Non-pigmented ciliary epithelial cell (primary cell): Measurements from ENCODE around the gene WDR64.
"Not testable (repeated sequence)": the region's sequence is repeated elsewhere in the genome, so short reads cannot be mapped to it uniquely, and the experiment has no call there.

Source experiments
- DNase-seq: peaks from one replicate; pipeline ENCODE4 v3.0.0-alpha.2; 2010; ENCODE audit warnings: low read depth

The WDR64 gene

DNA sequence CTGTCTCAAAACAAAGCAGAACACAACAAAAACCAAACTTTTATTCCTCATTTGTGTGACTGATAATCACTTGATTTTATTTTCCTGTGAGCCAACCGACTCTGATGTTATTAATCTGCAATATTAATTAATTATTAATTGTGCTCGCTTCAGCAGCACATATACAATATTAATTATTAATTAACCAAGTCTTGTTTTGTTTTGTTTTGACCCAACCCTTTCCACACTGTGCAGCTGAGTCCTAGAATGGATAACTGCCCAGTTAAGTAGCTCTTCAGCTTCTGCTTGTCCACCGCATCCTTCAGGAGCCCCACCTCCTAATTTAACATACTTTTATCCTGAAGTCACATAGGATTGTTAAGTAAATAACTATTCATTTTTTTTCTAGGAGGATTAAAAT is 148.6 kb downstream of the WDR64 start:
- no peak for DNase-seq

DNA sequence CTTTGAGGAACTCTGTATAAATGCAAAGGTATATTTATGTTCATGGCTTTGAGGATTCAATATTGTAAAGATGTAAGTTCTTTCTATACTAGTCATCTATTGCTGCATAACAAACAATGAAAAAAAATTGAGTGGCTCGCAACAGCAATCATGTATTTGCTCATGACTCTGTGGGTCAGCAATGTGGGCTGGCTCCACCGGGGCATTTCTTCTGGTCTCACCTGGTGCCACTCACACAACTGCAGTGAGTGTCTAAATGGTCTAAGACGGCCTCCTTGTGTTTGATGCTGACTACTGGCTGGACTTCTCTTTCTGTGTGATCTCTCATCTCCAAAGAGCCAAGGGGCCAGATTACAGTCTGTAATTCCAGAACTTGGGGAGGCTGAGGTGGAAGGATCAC is 150.8 kb downstream of the WDR64 start:
- no peak for DNase-seq

DNA sequence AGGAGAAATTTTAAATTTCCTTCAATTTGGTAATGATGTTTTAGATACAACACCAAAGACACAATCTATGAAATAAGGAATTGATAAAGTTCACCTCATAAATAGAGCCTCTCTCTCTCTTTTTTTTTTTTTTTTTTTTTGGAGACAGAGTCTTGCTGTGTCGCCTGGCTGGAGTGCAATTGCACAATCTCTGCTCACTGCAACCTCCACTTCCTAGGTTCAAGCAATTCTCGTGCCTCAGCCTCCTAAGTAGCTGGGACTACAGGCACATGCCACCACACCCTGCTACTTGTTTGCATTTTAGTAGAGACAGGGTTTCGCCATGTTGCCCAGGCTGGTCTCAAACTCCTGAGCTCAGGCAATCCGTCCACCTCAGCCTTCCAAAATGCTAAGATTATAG is 152.6 kb downstream of the WDR64 start:
- not testable (repeated sequence) for DNase-seq

DNA sequence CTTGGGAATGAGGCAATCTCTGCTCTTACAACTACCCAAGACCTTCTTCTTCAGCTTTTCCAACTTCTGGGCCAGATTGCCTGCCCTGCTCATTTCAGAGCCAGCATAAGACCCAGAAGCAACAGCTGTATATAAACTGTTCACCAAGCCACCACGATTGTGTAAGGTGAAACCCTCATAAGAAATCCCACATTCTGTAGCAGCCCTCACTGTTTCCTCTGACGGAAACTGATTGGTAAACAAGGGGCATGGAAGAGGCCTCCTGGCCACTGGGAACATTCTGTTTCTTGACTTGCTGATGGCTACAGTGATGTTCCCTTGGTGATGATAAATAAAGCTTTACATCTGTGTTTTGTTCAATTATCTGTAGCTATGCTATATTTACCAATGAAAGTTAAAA is 156.2 kb downstream of the WDR64 start:
- DNase-seq, result no peak

DNA sequence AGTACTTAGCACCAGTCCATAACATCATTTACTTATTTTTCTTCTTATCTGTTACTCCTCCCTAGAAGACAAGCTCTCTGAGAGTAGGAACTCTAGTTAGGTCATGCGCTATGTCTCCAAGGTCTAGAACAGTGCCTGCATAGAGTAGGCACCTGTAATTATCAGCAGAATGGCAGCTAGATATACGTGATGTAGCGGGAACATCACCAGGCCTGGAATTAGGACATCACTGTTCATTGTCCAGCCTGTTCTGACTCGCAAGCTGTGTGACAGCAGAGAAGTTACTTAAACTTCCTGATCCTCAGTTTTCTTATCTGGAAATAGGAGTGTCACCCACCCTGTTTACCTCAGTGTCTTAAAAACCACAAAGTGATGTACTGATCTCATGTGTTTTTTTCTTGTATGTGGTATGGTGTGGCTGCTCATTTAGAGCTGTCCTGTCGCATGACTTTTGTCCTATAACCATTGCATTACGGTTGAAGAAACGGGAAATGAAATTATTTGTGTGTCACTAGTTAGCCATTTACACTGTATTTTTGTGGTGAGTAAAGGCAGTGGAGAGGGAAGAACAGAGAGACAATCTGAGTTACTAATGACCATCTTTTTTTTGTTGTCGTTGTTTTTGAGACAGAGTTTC is 158.8 kb downstream of the WDR64 start:
- no peak for DNase-seq

DNA sequence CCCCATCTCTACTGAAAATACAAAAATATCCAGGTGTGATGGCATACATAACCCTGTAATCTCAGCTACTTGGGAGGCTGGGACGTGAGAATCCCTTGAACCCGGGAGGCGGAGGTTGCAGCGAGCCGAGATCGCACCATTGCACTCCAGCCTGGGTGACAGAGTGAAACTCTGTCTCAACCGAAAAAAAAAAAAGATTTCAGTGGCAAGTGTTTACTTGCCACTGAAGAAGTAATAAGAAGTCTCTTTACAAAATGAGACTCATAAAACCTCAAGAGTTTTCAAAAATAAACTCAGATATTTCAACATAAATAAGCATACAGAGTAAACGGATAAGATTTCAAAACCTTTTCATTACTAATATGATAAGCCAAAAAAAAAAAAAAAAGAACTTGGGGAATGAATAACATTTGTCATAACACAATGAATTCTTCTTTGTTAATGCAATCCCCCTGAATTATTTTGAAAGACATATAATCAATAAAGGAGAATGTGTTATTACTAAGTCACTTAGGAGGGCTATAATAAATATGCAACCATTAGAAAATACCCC is 161.8 kb downstream of the WDR64 start:
- DNase-seq, result no peak

DNA sequence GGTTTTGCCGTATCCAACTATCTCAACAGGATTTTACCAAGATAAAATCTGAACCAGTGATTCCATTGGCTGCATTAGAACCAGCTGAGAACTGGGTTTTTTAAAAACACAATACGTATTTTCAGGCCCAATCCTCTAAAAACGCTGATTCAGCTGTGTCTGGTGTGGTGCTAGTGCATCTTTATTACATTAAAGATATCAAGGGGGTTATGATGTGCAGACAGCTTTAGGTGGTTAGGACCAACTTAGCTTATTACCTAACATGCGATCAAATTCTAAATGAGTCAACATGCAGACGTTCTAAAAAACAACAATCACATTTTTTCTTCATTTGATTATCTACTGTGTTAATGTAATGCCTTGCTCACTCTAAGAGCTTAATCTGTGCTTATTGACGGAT is 163.9 kb downstream of the WDR64 start:
- DNase-seq, result no peak

DNA sequence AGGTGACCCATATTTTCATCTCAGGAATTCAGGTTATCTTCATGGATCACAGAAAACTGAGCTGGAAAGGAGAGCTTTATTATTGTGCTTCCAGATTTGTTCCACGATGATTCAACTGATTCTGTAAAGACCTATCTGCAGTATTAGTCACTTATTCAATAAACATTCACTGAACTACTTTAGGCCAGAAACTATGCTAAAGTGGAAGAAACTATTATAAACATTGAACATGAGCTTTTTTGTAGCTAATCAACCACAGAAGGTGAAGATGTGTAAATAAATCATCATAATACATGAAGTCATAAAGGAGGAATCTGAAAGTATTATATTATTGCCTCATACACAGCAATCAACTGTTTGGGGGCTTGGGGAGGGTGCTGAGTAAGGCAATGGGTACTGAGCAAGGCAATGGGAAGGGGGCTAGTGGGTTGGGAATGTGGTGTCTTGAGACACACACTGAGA is 165.3 kb downstream of the WDR64 start:
- DNase-seq, result peak; percentile 73

DNA sequence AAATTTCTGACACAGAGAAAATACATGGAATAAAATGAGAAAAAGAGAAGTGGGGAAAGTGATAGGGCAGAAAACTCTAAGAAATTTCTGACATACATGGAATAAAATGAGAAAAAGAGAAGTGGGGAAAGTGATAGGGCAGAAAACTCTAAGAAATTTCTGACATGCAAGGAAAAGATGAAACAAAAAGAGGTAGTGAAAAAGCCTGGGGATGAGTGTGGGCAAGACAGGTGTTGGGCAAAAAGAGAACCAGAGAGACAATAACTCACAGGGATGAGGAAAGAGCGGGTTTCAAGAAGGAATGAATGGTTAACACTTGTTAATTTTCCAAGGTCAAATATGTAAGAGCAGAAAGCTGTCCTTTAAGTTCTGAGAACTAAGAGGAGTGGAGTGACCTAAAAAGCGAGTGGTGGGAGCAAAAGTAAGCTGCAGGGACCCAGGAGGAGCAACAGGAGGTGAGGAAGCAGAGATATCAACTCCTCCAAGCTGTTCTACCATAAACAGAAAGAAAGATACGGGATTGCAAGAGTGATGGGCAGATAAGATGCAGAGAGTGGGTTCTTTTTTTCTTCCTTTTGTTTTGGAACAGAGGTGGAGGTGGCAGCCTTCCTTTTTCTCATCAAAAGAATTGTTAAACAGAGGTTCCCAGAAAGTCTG is 166.0 kb downstream of the WDR64 start:
- DNase-seq, result no peak

DNA sequence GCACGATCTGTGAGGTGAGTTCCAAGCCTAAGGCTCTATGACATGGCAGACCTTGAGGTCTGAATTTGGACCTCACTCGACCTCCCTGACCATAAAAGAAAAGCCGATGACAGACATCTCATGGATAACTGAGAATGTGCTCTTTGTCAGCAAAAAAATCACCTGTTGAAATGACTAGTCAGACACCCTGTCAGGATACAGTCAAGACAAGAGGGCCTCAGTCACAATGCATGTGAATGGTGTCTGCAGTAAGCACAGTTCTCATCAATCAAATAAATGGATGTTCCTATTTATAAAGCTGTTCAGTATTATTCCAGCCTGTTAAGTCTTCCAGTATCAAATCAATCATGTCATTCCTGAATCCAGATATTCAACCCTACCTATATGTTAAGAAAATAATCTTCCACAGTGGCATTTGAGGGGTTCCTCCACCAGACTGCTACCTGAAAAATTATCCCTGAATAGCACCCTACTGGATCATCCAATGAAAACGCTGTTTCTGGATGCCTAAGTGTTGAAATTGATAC is 167.3 kb downstream of the WDR64 start:
- no peak for DNase-seq

DNA sequence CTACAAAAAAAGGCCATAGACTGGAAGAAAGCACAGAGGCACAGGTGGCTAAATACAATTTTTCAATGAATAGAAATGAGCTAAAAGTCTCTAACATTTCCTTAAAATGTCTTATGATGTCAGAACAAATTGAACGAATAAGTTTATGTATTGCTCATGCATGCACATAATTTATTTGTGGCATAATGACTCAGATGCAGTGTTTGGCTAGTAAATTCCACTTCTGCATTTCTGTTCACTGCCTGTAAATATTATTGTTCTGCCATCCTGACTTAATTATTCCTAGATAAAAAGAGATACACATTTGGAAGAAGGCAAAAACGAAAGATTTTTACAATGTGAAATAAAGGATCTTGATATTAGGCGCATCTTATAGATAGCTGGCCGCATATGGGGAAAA is 169.3 kb downstream of the WDR64 start:
- DNase-seq, result peak; percentile 62

DNA sequence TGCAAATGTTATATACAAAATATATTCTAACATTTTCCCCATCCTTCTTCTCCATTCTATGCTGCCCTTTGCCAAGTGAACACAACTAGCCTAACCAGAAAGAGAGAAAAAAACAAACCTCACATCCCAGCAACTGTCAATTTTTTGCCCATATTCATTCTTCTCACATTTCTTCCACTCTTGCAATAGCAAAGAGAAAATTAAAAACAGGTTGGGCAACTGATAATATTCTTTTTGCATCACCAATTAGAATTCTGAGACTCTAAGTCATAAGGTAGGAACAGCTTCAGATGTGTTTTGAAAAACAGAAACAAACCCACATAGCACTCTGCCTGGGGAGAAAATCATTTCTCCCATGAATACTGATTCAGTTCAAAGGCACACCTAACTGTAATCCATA is 170.8 kb downstream of the WDR64 start:
- DNase-seq, result no peak

DNA sequence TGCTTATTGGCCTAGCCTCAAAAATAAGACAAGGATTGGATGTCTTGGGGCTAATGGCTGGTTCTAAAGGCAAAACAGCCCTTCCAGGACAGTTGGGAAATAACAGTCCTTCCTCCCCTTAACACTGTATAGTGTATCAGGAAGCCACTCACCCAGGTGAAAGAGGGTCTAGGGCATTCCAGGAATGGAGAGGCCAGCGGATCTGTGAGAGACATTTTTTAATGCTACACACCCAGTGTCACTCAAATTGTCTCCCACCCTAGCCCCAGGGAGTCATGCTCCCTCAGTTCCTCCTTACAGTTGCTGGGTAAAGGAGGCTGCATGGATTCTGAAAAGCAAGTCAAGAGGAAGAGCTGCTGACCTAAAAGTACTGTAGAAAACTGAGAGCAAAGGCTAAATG is 171.8 kb downstream of the WDR64 start:
- no peak for DNase-seq

DNA sequence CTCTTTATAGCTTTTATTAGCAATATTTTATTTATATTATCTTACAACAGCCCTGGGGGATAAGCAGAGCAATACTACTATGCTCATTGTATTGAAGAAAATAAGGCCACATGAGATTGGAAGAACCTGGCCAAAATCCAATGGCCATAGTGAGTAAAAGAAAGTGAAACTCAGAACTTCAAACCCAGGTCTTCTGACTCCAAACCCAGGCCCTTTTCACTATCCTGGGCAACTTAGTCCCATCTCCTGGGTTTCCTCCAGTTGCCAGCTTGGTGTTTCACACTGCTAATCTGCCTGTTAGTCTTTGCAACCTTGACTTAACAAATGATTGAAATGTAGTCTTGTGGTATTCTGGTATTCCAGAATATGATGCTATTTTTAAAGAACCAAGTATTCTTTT is 173.5 kb downstream of the WDR64 start:
- DNase-seq, result no peak

DNA sequence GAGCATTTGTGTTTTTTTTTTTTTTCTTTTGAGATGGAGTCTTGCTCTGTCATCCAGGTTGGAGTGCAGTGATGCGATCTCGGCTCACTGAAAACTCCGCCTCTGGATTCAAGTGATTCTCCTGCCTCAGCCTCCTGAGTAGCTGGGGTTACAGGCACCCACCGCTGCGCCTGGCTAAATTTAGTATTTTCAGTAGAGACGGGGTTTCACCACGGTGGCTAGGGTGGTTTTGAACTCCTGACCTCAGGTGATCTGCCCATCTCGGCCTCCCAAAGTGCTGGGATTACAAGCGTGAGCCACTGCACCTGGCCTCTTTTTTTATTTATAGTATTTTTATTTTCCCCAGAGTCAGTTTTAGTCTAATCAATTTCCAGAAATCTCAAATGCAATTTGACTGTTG is 174.5 kb downstream of the WDR64 start:
- not testable (repeated sequence) for DNase-seq

DNA sequence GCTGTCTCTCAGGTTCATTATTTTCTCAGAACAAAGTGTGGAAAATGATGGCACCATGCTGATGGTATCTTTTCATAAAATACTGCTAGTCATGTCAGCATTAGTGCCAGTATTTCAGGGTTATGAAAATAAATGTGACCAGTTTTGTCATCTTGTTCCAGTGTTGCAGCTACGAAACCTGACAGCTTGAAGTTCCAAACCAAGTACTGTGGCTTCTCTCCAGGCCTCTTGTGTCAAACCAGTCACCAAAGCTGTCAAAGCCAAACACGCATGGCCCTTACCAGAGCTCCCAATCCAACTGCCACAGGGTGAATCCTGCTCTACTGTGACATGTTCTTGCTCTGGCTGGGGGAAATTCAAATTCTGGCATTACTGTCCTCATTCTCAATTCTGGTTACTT is 175.2 kb downstream of the WDR64 start:
- no peak for DNase-seq

DNA sequence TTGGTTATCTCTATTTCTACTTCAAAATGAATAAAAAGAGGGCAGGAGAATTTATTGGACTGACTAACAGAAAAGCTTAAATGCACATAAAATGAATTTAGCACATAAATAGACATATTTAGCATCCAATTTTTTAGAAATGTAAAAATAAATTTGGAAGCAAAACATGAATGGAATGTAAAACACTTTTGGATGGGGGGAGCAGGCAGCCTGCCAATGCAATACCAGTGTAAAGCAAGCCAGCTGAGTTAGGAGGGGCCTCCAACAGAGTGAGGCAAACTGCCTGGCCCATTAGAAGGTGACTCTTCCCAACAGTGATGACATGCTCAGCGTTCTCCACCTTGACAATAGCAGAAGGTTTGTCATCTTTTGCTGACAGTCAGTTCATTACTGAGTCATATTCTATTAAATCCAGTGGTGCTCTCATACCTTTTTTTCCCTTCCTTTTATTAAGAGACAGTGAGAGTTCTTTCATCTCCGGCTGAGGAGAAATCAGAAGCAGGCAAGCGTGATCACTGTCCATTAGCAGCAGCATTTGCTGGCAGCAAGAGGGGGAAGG is 176.5 kb downstream of the WDR64 start:
- no peak for DNase-seq

DNA sequence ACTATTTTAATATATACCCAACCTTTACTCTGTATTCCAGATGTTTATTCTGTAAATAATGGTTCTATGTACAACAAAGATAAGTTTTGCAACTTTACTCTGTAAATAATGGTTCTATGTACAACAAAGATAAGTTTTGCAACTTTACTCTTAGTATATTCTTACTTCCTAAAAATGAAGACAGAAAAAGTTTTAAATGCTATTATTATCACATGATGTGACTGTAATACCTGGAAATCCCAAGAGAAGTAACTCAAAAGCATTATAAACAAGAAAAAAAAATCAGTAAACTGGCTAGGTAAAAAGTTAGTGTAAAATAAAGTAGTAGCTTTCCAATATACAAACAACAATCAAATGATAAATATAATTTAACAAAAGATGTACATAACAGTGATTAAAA is 177.4 kb downstream of the WDR64 start:
- no peak for DNase-seq

DNA sequence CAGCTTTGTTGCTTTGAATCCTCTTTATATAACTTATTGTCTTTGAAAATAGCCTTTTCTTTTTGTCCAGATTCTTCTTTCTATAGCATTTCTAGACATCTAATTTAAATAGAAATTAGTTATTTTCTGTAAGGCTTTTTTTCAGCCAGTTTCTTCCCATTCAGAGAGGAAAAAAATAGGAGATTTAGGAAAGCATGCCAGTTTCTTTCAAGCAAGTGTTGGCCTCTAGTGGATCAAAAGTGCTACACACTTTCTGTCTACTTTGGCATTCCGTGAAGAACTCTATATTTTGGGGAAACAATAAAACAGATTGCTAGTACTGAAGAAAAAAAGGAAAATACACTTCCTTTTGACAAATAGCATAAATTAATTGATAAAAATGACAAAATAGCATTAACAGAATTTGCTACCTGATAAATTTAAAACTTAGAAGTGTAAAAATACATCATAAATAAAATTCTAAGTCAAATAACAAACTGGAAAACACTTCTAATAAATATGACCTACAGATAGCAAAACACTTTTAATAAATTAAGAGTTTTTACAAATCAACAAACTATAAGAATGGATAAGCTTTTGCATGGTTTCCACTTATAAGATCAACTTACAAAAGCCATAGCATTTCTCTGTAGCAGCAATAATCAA is 182.8 kb downstream of the WDR64 start:
- no peak for DNase-seq

DNA sequence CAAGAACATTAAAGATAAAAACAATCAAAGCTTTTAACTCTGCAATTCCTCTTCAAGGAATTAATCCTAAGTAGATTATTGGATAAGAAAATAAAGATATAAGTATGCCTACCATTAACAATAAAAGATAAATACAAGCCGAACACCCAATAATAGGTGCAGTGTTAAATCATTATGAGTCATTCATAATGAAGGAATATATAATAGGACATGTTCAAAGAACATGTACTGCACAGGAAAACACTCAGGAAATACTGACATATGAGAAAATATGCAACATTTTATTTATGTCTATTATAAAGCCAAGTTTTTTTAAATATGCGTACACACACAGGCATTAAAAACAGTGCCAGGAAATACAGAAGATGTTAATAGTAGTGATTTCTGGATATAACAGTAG is 184.9 kb downstream of the WDR64 start:
- no peak for DNase-seq

DNA sequence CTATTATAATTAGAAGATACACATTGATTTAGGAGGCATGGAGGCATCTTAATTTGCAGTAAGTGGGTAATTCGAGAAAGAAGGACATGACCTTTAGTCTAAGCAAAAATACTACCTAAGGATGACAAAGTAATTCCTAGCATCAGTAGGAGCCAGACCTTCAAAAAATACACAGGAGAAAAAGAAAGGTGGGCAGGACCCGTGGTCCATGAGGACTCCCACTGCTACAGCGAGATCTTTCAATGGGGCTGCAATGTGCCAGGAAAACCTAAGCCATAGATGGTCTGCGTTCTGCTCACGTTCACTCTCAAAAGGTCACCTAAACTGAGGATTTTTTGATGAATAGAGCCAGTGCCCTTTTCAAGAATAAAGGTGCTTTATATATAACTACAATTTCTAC is 185.3 kb downstream of the WDR64 start:
- no peak for DNase-seq

DNA sequence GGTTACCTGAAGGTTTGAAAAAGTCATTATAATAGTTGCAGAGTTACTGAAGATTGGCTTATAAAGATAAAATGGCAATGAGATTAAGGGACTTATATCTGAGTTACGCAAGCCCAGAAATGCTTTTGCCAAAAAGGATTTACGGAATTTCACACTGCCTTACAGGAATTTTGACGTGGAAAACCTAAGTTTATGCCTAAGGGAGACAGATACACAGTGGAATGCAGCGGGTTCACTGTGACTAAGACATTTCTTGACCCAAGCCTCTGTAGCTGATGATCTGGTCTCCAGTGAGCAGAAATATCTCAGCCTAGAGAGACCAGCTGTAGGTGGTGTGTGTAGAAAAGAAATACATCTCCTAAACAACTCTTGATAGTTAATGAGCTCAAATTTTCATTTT is 185.8 kb downstream of the WDR64 start:
- DNase-seq, result peak; percentile 91

DNA sequence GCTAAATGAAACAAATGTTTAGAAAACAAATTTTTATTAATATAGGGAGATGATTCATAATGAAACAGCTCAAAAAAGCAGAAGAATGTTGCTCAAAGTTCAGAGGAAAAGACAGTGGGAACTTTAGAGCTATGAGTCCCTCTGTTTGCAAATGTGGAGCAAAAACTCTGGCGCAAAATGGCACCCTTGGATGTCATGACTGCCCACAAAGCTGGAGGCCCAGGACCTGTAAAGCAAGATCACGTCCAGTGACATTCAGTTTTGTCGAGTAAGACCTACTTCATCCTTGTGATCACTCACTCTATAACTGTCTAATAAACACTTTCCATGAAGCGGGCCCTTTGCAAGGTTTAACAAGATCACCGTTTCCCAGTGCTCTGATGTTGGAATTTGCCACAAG is 186.8 kb downstream of the WDR64 start:
- no peak for DNase-seq
